GM19099 (cell line): ENCODE data around the gene PAX8.

Experiments used
- POLR2A ChIP-seq: IDR thresholded peaks from 3 replicates; pipeline ENCODE4 v1.6.1; 2011; ENCODE audit warnings: low read depth; ENCODE audit not compliant: insufficient read length; ENCODE audit errors: extremely low read depth

PAX8 gene

DNA sequence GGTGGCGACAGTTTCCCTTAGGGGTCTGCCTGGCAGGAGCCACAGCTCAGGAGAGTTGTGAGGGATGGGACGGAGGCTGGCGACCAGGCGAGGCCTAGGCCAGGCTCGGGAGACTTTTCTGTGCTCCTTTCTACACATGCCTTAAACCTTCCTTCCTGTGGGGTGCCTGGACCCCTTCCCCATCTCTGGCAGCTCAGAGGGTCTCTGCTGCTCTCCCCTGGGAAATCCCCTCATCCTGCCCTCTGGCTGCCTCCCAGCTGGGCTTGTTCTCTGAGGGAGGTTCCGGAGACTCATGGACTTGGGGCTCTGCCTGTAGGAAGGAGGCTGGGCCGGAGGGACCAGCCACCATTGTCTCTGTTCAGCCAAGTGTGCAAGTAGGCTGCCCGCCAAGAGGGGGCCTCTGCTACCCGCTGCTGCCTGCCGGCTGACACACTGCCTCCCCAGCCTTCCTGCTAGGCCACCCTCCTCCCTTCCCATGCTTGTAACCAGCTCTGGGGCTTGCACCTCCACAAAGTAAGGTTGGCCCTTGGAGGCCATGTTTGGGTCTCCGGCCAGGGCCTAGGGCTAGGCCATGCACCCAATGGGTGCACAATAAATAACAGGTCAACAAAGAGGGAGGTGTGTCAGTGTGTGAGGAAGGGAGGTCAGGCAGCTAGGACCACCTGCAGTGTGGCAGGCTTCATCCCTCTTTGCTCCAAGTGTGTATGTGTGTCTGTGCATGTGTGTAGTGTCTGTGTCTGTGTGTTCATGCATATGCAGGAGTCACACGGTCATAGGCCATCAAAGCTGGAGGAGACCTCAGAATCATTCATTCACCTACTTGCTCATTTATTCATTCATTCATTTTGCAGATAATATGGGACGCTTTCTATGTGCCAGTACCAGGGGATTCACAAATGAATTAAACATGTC is 76.2 kb downstream of the PAX8 start:
- no peak for TF ChIP-seq POLR2A

DNA sequence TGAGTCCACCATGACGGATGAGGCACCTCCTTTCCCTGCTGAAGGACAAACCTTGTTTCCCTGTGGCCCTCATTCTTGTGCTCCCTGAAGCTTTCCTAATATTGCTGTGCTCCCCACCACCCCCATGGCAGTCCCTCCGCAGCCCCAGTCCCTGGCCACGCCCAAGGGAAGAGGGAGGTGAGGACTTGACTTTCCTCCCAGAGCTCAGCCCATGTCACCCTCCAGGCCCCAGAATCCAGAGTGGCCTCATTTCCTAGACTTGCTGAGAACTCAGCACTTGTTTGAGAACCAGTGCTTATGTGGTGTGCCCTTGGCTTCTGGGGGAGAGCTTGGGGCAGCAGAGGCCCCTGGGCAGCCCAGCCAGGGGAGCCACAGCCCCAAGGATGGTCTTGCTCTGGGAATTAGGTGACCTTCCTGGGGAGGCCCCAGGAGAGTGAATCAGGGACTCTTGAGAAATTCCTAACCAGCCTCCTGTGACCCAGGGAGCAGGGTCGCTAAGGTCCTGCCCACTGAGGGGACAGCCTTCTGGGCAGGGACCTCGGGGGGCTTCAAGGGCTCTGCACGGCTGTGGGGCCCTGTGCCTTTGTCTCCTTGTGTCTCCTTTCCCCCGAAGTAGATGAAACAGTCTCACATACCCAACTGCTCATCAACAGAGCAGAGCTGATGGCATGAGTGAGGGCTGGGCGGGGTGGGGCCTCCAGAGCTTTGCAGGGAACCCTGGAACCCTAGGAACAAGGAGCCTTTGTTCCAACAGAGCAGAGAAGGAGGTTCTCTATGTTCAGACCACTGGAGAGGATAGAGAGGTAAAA is 77.0 kb downstream of the PAX8 start:
- TF ChIP-seq POLR2A = no peak

DNA sequence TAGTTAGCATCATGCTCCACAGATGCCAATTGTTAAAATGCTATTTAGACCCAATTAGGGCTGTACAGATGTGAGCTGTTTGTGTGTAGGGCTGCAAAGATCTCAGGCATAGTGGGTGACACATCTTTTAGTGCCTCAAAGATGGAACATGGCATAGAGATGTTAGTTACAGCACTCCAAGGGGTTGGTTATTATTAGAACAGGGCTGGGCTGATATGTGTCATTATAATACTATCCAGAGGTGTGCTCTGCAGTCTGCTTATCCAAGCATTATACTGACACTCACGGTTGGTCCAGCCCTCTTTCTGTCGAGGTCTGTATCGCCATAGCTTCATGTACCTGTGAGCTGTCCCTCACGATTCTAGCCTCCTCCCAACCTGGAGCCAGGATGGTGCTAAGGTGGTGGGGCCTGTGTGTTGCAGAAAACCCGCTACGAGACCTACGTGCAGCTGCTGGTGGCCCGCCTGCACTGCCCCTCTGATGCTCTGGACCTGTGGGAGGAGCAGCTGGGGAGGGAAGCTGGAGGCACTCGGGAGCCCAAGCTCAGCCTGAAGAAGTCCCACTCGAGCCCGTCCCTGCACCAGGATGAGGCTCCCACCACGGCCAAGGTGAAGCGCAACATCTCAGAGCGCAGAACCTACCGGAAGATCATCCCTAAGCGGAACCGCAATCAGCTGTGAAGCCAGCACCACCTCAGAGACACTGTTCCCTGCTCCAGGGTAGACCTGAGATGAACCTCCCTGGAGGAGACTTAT is 77.8 kb downstream of the PAX8 start:
- no peak for TF ChIP-seq POLR2A

DNA sequence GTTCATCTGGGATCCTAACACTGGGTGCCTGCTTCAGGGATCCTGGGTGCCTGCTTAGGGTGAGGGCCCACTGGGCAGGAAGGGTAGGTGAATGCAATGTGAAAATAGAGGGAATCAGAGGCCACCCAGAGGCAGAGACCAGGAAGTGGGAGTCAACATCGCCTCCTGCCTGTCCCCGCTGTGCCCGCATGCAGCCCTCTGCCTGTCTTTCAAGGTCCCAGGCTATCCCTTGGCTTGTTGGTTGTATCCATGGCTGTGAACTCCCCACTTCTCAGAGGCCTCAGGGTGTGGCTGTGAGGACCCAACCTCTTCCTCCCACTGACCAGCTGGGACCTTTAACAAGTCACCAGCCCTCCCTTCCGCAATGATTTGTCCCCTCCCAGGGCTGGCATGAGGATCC is 78.5 kb downstream of the PAX8 start:
- TF ChIP-seq POLR2A = no peak

DNA sequence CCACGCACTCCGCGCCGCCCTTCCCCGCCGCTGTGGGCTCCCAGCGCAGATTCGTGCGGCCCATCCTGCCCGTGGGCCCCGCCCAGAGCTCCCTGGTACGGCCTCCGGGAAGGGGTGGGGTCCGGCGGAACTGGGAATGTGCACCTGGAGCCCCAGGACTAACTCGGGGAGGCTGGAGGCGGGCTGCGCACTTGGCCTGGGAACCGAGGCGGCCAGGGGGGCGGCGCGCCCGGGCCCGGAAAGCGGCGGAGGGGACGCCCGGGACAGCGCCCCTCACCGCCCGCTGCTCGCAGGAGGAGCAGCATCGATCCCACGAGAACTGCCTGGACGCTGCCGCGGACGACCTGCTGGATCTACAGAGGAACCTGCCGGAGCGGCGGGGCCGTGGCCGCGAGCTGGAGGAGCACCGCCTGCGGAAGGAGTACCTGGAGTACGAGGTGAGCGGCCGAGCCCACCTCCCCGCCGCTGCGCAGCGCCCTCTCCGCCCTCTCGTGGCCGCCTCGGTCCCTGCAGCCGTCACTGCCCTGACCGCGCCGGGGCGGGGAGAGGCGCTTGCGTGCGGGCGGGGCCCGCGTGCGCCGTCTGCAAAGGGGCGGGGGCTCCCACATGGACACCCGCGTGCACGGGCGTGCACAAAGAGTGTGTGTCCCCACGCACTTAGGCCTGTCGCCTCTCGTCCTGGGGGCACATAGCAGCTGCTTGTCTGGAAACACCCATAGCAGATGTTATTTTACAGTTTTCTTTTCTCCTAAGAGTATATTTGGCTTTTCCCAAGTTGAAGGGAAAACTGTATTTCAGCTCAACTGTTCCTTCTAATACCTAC is 79.7 kb downstream of the PAX8 start:
- no peak for TF ChIP-seq POLR2A

DNA sequence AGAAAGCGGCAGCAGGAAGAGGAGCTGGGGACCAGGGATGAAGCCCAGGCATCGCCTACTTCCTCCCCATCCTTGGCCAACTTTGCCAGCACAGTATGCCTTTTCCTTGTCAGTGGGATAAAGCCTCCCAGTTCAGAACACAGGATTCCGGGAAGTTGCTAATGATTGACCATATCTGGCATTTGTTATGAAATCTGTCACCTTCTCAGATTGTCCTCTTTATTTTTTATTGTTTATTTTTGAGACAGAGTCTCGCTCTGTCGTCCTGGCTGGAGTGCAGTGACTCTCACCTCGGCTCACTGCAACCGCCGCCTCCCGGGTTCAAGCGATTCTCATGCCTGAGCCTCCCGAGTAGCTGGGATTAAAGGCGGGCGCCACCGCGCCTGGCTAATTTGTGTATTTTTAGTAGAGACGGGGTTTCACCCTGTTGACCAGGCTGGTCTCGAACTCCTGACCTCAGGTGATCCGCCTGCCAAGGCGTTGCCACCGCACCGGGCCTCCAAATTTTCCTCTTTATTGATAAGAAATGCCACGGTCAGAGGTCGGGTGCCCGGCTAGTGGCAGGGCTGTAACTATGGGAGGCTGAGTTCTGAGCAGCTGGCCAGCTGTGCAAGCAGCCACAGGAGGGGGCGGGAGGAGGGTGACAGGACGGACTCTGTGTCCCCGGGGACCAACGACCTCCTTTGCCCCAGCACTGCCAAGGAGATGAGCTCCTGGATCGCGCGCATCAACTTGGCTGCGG is 80.5 kb downstream of the PAX8 start:
- no peak for TF ChIP-seq POLR2A

DNA sequence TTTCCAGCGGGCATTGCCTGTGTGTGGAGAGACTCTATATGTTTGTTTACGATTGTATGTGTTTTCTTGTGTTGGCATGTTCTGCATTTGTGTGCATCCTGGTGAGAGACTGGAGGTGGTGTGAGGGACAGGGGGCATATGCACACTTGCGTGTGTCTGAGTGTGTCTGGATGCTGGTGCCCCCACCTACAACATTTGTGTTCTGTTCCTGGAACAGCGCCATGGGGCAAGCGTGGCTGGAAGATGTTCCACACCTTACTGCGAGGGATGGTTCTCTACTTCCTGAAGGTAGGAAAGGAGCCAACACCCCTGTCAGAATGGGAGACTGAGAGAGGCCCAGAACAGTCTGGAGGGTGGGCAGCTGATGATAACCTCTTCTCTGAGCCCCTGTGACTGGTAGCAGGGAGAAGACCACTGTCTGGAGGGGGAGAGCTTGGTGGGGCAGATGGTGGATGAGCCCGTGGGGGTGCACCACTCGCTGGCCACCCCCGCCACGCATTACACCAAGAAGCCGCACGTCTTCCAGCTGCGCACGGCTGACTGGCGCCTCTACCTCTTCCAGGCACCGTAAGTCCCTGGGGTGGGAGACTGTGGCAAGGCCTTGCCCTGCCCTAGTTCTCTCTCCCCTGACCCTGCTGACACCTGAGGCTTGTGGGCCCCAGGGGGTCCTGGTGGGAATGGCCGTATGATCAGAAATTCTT is 81.2 kb downstream of the PAX8 start:
- no peak for TF ChIP-seq POLR2A

DNA sequence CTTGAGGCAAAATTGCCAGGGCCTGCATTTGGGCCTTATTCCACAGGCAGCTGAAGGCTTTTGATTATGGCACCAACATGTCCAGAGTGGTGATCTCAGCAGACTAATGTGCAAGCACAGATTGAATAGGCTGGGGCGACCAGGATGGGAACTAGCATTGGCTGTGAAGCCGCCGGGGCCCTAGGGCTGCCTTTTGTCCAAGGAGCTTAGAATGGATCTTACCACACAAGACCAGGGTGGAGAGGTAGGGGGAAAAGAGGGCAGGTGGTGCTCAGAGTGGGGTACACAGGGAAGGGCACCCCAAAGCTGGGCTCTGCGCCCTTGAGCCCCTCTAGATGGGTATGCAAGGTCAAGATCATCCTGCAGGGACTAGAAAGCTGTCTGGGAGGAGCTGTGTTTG is 81.9 kb downstream of the PAX8 start:
- TF ChIP-seq POLR2A = no peak

DNA sequence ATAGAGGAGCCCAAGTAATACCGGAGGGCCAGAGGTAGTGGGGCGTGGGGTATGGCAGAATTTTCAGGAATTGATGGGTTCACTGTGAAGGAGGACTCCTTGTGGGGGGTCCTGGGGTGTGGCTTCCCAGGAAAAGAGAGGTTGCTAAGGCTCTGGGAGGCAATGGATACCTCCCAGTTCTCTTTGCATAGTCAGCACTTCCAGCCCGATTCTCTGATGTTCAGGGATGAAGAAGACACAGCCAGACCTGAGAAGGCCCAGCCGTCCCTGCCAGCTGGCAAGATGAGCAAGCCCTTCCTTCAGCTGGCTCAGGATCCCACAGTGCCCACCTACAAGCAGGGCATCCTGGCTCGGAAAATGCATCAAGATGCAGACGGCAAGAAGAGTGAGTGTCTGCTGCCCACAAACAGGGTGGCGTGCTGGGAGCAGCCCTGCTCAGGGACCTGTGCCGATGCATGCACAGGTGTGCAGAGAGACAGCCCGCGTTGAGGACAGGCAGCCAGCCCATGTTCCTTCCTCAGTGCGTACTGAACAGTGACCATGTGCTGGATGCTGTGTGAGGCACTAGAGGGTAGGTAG is 82.7 kb downstream of the PAX8 start:
- TF ChIP-seq POLR2A = no peak

DNA sequence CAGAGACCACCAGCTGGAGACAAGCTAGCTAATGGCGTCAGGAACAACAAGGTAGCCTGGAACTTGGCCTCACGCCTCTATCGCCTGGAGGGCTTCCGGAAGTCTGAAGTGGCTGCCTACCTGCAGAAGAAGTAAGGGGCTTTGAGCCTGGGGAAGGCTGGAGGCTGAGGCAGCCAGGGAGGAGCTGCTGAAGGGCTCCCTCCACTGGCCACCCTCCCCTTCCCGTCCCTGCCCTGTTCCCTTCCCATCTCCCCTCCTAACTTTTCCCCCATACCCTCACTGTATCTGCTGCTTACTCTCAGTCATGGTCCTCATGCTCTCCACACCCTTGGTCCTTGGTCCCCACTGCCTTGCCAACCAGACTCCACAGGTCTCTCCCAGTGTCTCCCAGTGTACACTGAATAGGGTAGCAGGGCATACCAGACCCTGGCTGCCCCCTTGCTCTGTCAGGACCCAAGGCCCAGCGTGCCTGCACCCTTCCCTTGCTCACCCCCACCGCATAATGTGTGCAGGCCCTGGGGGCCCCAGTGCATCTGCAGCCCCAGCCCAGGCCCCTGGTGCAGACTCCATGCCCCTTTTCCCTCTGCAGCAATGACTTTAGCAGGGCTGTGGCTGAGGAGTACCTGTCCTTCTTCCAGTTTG is 86.1 kb downstream of the PAX8 start:
- TF ChIP-seq POLR2A = no peak

DNA sequence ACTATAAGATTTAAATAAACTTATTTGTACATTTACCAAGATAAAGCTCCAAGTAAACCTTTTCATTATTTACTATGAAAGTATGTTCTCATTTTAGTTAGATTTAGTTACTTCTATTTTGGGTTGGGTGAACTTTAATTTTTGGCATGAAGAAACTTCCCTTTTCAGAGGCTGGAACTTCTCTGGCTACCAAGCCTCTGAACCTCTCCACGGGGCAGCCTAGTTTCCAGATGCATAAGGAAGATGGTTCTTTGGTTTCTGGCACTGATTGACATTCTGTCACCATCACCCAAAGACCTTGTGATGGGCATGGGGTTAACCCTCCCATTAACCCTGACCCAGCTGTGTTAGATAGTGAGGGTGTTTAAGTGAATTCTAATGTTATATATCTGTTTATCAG is 87.8 kb downstream of the PAX8 start:
- no peak for TF ChIP-seq POLR2A

DNA sequence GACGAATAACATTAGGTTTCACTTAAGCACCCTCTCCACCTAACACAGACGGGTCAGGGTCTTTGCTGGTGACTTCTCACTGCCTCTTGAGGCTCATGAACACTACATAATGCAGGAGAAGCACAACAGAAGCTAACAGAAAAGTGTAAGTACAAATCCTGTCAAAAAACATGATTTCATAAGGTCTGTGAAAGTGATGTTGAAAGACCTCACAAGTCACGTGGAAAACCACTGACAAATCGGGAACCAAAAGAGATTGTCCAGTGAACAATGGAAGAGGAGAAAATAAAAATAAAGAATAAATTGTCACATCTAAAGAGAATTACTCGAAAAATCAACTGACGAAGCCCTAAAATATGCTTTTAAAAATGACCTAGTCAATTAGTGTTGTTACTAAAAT is 91.0 kb downstream of the PAX8 start:
- TF ChIP-seq POLR2A = no peak
